Measurements from ENCODE around the gene CIB2. TPM values are rescaled to one million over a fixed set of nuclear protein-coding genes. Genes with fewer than 3 reads are reported as not detected.

Gene CIB2
- total and polyA plus RNA-seq, 11 donors: 3.3 to 18.5 (median 9.1) TPM

GRCh38 chr15:78178064-78178463 lies 46.8 kb upstream of the CIB2 start:
- Histone ChIP-seq H3K9me3 (no peaks in the 10 kb centered on the region), H3K36me3 (peaks cover 0 to 6% (median 0%) of the 10 kb centered on the region in 9 donors), H3K4me3 (no peak overlapping the region), H3K4me1 (peaks cover 0 to 7% (median 0%) of the 10 kb centered on the region in 12 donors), H3K27me3 (no peaks in the 10 kb centered on the region), H3K27ac (no peak overlapping the region)
- ATAC-seq (no peak), DNase-seq (no peak)
- 81 to 89% (median 83%) methylated on average over 6 of the region's 6 CpGs for WGBS, 4 donors
- intact Hi-C loops (cut with DNase I): loop anchor here in 5 of 10 donors (5.0 kb wide), 2 partner anchors 59 to 64 kb away; no protein-coding TSS in a partner anchor
- no peak for TF ChIP-seq POLR2A (IDR thresholded peaks at IDR 0.05)
- TF ChIP-seq CTCF (IDR thresholded peaks at IDR 0.05): no peak

- 22 to 29% (median 23%) methylated on average over 9 to 12 of the region's 12 CpGs for WGBS, 4 donors
- TF ChIP-seq POLR2A (IDR thresholded peaks at IDR 0.05) (no peak), CTCF (IDR thresholded peaks at IDR 0.05) (peak; percentile 41 to 72 (median 62))
- peak in 3 of 4 donors; percentile 37 to 53 (median 51) for ATAC-seq
Measured at GRCh38 chr15:78177447-78177873, 46.2 kb upstream of the CIB2 start.

GRCh38 chr15:78175330-78175729 lies 44.1 kb upstream of the CIB2 start:
- no peaks in the 10 kb centered on the region for H3K9me3 ChIP-seq
- WGBS, 4 donors: 45 to 55% (median 52%) methylated on average over 2 of the region's 2 CpGs
- no peak for DNase-seq
- peaks cover 0 to 31% (median 24%) of the 10 kb centered on the region in 9 donors for H3K36me3 ChIP-seq
- TF ChIP-seq POLR2A (IDR thresholded peaks at IDR 0.05) (no peak), CTCF (IDR thresholded peaks at IDR 0.05) (no peak)
- peaks cover 0 to 24% (median 6%) of the 10 kb centered on the region in 12 donors for H3K4me1 ChIP-seq
- ATAC-seq: no peak
- H3K4me3 ChIP-seq: no peak overlapping the region
- intact Hi-C loops (cut with DNase I): loop anchor here in 5 of 10 donors (5.0 kb wide), 2 partner anchors 62 to 67 kb away; no protein-coding TSS in a partner anchor
- no peak overlapping the region for H3K27ac ChIP-seq
- no peaks in the 10 kb centered on the region for H3K27me3 ChIP-seq

More at GRCh38 chr15:78177447-78177873, 46.2 kb upstream of the CIB2 start:
- Histone ChIP-seq H3K9me3 (no peaks in the 10 kb centered on the region), H3K27ac (no peak overlapping the region), H3K27me3 (no peaks in the 10 kb centered on the region), H3K4me3 (no peak overlapping the region), H3K36me3 (peaks cover 0 to 10% (median 3%) of the 10 kb centered on the region in 9 donors), H3K4me1 (peaks cover 0 to 7% (median 0%) of the 10 kb centered on the region in 12 donors)
- DNase-seq: peak in 3 of 5 donors; percentile 43 to 53 (median 43)
- intact Hi-C loops (cut with DNase I): loop anchor here (1.0 to 5.0 kb wide), 5 partner anchors 47 to 65 kb away; partner anchors contain the start of gene CIB2 (in 1 of the 10)

- intact Hi-C loops (cut with DNase I): loop anchor here in 1 of 10 donors (5.0 kb wide), 1 partner anchor 42 kb away; the partner anchor contains the start of gene CIB2
Measured at GRCh38 chr15:78174401-78174800, 43.2 kb upstream of the CIB2 start.

More at GRCh38 chr15:78174401-78174800, 43.2 kb upstream of the CIB2 start:
- Histone ChIP-seq H3K4me3 (no peak overlapping the region), H3K9me3 (no peaks in the 10 kb centered on the region), H3K27me3 (no peaks in the 10 kb centered on the region), H3K27ac (no peak overlapping the region), H3K4me1 (peaks cover 0 to 27% (median 9%) of the 10 kb centered on the region in 12 donors), H3K36me3 (peaks cover 0 to 40% (median 34%) of the 10 kb centered on the region in 9 donors)
- DNase-seq (no peak), ATAC-seq (no peak)
- WGBS, 4 donors: 69 to 87% (median 85%) methylated on average over 6 to 9 of the region's 9 CpGs
- TF ChIP-seq POLR2A (IDR thresholded peaks at IDR 0.05): no peak
- no peak for TF ChIP-seq CTCF (IDR thresholded peaks at IDR 0.05)

Data from heart left ventricle (tissue), 16 donors.